ENCODE measurements around the gene MACROD2.

GRCh38 chr20:15199698-15200097 is 1204.4 kb downstream of the MACROD2 start:
- TF ChIP-seq, protein P1, sequence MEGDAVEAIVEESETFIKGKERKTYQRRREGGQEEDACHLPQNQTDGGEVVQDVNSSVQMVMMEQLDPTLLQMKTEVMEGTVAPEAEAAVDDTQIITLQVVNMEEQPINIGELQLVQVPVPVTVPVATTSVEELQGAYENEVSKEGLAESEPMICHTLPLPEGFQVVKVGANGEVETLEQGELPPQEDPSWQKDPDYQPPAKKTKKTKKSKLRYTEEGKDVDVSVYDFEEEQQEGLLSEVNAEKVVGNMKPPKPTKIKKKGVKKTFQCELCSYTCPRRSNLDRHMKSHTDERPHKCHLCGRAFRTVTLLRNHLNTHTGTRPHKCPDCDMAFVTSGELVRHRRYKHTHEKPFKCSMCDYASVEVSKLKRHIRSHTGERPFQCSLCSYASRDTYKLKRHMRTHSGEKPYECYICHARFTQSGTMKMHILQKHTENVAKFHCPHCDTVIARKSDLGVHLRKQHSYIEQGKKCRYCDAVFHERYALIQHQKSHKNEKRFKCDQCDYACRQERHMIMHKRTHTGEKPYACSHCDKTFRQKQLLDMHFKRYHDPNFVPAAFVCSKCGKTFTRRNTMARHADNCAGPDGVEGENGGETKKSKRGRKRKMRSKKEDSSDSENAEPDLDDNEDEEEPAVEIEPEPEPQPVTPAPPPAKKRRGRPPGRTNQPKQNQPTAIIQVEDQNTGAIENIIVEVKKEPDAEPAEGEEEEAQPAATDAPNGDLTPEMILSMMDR (conservative IDR thresholded peaks at IDR 0.05 in 1 of 2, IDR thresholded peaks at IDR 0.05 in 1 of 2; ENCODE audit: extremely low read depth in 1 of 2, insufficient read depth in 1 of 2, low read depth in 1 of 2, low read length in 2 of 2), result no peak
- TF ChIP-seq EZH2 (IDR thresholded peaks at IDR 0.05; ENCODE audit: borderline replicate concordance, low read length), result no peak

Measured in mammary epithelial cell (primary cell).